GM10266 (cell line): ENCODE results near the gene EPB41.

Experiments
- DNase-seq: peaks from one replicate; pipeline ENCODE4 v3.0.0; 2012; ENCODE audit errors: extremely low spot score
- TF ChIP-seq, protein P1 (sequence below): IDR thresholded peaks from 2 replicates; pipeline ENCODE4 v1.5.1; 2012; ENCODE audit warnings: mild to moderate bottlenecking, low read depth; ENCODE audit not compliant: control insufficient read depth, insufficient read depth; ENCODE audit errors: missing control alignments

The EPB41 gene

DNA sequence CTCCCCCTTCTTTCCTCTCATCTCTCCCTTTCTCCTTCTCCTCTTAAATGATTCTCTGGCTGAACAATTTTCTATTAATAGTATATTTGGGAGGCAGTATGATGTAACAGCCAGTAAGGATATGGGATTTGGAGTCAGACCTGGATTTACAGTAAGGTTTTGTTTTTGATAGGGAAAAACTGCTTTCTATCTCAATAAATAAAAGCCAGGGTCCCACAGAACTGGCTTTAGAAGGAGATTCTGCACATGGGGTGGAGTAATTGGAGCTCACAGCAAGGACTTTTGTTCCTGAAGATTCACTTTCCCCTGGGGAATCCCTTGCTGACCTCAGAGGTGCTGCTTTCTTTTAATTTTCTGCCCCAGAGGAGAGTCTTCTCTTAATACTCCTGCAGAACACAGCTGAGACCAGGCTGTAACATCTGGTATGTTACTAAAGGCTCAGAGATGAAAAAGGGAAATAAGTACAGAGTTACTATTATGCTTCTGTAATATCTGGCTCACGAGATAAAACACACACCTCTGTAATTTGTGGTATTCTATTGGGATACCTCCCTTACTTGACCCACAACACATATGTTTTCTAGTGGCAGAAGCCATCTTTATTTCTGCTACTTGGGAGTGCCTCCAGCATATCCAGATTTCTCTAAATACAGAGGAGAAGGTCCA is 13.4 kb downstream of the EPB41 start:
- no peak for DNase-seq
- TF ChIP-seq, protein P1, sequence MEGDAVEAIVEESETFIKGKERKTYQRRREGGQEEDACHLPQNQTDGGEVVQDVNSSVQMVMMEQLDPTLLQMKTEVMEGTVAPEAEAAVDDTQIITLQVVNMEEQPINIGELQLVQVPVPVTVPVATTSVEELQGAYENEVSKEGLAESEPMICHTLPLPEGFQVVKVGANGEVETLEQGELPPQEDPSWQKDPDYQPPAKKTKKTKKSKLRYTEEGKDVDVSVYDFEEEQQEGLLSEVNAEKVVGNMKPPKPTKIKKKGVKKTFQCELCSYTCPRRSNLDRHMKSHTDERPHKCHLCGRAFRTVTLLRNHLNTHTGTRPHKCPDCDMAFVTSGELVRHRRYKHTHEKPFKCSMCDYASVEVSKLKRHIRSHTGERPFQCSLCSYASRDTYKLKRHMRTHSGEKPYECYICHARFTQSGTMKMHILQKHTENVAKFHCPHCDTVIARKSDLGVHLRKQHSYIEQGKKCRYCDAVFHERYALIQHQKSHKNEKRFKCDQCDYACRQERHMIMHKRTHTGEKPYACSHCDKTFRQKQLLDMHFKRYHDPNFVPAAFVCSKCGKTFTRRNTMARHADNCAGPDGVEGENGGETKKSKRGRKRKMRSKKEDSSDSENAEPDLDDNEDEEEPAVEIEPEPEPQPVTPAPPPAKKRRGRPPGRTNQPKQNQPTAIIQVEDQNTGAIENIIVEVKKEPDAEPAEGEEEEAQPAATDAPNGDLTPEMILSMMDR: no peak

DNA sequence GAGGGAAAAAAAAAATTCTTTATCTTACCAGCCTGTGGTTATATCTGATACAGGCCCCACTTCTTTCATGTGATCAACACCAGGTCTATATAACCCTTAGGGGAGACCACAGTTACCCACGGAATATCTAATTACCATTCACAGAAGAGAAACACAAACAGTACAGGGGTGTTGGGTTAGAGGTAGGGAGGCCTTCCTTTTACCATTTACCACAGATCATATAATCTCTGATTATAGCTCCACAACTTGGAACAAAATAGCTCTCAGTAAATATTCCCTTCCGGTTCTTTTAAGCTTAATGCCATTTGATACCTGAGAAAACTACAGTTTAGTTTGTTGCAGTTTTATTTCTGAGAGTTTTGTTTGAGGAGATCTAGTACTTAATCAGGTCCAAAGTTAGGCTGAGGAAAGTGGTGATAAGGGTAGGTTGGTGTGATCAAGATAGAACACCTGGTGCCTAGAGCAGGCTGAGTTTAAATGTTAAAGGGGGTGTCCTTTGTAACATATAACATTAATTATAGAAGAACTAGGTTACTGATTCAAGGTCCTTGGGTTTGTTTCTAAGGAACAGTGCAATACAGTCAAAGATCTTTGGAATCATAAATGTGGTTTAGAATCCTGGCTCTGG is 14.1 kb downstream of the EPB41 start:
- TF ChIP-seq, protein P1: no peak
- DNase-seq: no peak

DNA sequence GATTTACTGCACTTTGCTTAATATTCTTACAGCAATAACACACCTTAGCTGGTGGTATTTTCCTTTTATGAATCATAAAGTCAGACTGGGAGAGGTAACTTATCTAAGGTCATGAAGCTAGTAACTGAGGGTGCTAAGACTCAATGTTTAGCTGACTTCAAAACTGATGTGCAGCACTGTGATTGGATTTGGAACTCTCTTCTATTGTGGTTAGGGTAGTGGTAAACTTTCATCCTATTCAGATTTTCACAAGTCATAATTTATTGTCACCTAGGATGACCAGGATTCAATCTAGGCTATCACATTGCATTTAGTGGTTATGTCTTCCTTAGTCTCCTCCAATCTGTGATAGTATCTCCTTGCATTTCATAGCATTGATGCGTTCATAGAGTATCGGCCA is 18.9 kb downstream of the EPB41 start:
- no peak for DNase-seq
- TF ChIP-seq, protein P1: no peak

DNA sequence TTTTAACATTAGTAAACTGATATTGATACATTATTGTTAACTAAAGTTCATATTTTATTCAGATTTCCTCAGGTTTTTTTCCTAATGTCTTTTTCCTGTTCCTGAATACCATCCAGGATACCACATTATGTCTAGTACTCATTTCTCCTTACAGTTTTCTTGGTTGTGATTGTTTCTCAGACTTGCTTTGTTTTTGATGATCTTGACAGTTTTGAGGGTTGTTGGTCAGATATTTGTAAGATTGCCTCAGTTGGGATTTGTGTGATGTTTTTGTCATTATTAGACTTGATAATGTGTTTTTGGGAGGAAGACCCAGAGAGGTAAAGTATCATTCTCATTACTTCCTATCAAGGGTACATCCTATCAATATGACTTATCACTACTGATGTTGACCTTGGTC is 19.5 kb downstream of the EPB41 start:
- TF ChIP-seq, protein P1: no peak
- no peak for DNase-seq

DNA sequence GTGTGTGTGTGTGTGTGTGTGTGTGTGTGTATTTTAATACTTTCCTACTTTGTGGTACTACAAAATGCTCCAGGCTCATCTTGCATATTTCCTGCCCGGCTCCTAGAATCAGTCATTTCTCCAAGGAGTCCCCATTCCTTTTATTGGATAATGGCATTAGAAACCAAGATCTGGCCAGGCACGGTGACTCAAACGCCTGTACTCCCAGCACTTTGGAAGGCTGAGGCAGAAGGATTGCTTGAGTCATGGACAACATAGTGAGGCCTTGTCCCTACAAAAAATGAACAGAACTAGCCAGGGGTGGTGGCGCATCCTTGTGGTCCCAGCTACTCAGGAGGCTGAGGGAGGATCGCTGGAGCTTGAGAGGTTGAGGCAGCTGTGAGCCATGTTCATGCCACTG is 20.3 kb downstream of the EPB41 start:
- TF ChIP-seq, protein P1: no peak
- no peak for DNase-seq

DNA sequence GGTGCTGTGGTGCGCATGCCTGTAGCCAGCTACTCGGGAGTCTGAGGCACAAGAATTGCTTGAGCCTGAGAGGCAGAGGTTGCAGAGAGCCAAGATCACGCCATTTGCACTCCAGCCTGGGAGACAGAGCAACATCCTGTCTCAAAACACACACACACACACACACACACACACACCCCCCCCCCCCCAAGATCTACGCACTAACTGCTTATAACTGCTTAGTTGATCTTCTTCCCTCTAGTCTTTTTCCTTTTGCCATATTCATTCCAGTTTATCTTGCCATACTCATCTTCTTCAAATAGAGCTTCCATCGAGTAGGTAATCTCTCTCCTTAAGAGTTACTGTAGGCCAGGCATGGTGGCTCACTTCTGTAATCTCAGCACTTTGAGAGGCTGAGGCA is 20.9 kb downstream of the EPB41 start:
- DNase-seq: no peak
- TF ChIP-seq, protein P1: no peak

DNA sequence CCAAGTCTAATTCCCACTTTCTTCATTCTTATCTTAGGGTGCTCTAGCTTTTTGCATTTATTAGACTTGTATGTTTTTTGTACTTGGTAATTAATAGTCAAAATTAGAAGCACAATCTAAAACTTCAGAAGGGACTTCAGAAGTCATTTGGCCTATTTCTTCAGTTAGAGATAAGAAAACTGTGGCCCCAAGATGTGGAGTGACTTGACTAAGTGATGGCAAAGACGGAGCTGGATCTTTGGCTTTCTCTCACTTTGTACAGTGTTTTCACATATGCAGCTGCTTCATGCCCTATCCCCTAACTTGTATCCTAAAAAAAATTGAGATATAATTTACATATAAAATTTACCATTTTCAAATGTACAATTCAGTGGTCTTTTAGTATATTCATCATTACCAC is 21.7 kb downstream of the EPB41 start:
- DNase-seq: no peak
- TF ChIP-seq, protein P1: no peak
